Karpas-422 (cell line): ENCODE measurements around the gene SELENOS. TPM values are rescaled to one million over a fixed set of nuclear protein-coding genes. Genes with fewer than 3 reads are reported as not detected.
A peak's percentile ranks its signal among the peaks of the same experiment; 100 is the strongest.

Experiments
- DNase-seq: peaks from one replicate; pipeline ENCODE4 v3.0.0-alpha.2; 2015
- H2AFZ ChIP-seq: fragments of 200-600 bp; sonication (generic); 2 replicates; pipeline ENCODE4 v1.6.1; 2014; ENCODE audit warnings: antibody characterized with exemption, low read length, mixed read lengths
- H3K27ac ChIP-seq: fragments of 200-600 bp; sonication (generic); 2 replicates; pipeline ENCODE4 v1.5.1; 2014; ENCODE audit warnings: mild to moderate bottlenecking, low read length, moderate library complexity
- H3K27me3 ChIP-seq: fragments of 200-600 bp; sonication (generic); 2 replicates; pipeline ENCODE4 v1.6.1; 2014; ENCODE audit warnings: low read length, mixed read lengths
- H3K36me3 ChIP-seq: fragments of 200-600 bp; sonication (generic); 2 replicates; pipeline ENCODE4 v1.6.1; 2014; ENCODE audit warnings: low read length, mixed read lengths; ENCODE audit not compliant: insufficient read depth
- H3K4me1 ChIP-seq: fragments of 200-600 bp; sonication (generic); 2 replicates; pipeline ENCODE4 v1.6.1; 2014; ENCODE audit warnings: mild to moderate bottlenecking, low read length, mixed read lengths
- H3K4me2 ChIP-seq: fragments of 200-600 bp; sonication (generic); 2 replicates; pipeline ENCODE4 v1.6.1; 2014; ENCODE audit warnings: low read length, low read depth, mild to moderate bottlenecking; ENCODE audit not compliant: poor library complexity, severe bottlenecking
- H3K4me3 ChIP-seq: fragments of 200-600 bp; sonication (generic); 2 replicates; pipeline ENCODE4 v1.5.1; 2014; ENCODE audit warnings: mild to moderate bottlenecking, antibody characterized with exemption, low read length, mixed read lengths
- H3K79me2 ChIP-seq: fragments of 200-600 bp; sonication (generic); 2 replicates; pipeline ENCODE4 v1.6.1; 2014; ENCODE audit warnings: mild to moderate bottlenecking, low read length, mixed read lengths
- H3K9ac ChIP-seq: fragments of 200-600 bp; sonication (generic); 2 replicates; pipeline ENCODE4 v1.6.0; 2014; ENCODE audit warnings: low read length
- H3K9me2 ChIP-seq: fragments of 200-600 bp; sonication (generic), shearing (Covaris generic); replicated peaks from 2 replicates; pipeline ENCODE4 v1.6.0; 2014; ENCODE audit warnings: mild to moderate bottlenecking, low read length, moderate library complexity; ENCODE audit not compliant: insufficient read depth
- H3K9me3 ChIP-seq: fragments of 300-700, 200-600 bp; sonication (generic); 2 replicates; pipeline ENCODE4 v1.6.1; 2014; ENCODE audit warnings: low read length, mixed read lengths
- H4K20me1 ChIP-seq: fragments of 200-600 bp; sonication (generic); 2 replicates; pipeline ENCODE4 v1.6.1; 2014; ENCODE audit warnings: mild to moderate bottlenecking, antibody characterized with exemption, low read length, low read depth; ENCODE audit not compliant: insufficient read depth
- total RNA-seq: library from RNA; depleted of rRNA; stranded (reverse); fragments of >200 nt; shearing (Covaris generic); gene quantifications from 2 replicates; pipeline ENCODE4 v1.2.3, GENCODE V29; 2014; ENCODE audit warnings: low replicate concordance

SELENOS gene
- total RNA-seq, 1 experiment from 2014 or later = 14.9 TPM

- no peaks in the 10 kb centered on the region for H3K27me3 ChIP-seq
- H3K4me2 ChIP-seq = no peak overlapping the region
- no peaks in the 10 kb centered on the region for H3K79me2 ChIP-seq
- DNase-seq = no peak
- H3K9me2 ChIP-seq = no peaks in the 10 kb centered on the region
- H3K4me3 ChIP-seq = no peak overlapping the region
- H2AFZ ChIP-seq = no peak overlapping the region
- no peak overlapping the region for H3K27ac ChIP-seq
- no peaks in the 10 kb centered on the region for H3K9me3 ChIP-seq
- H3K9ac ChIP-seq = no peak overlapping the region
- no peaks in the 10 kb centered on the region for H3K4me1 ChIP-seq
- H4K20me1 ChIP-seq = no peaks in the 10 kb centered on the region
- no peaks in the 10 kb centered on the region for H3K36me3 ChIP-seq
These were observed 44.9 kb upstream of the SELENOS start for GRCh38 chr15:101322016-101322695.

- no peaks in the 10 kb centered on the region for H3K9me2 ChIP-seq
- peak overlapping the region; percentile 26 for H3K4me2 ChIP-seq
- H2AFZ ChIP-seq = no peak overlapping the region
- H3K4me3 ChIP-seq = no peak overlapping the region
- no peak overlapping the region for H3K27ac ChIP-seq
- no peaks in the 10 kb centered on the region for H3K79me2 ChIP-seq
- no peaks in the 10 kb centered on the region for H3K36me3 ChIP-seq
- H3K9ac ChIP-seq = no peak overlapping the region
- no peaks in the 10 kb centered on the region for H3K27me3 ChIP-seq
- no peaks in the 10 kb centered on the region for H3K4me1 ChIP-seq
- H3K9me3 ChIP-seq = no peaks in the 10 kb centered on the region
- no peaks in the 10 kb centered on the region for H4K20me1 ChIP-seq
- DNase-seq = peak; percentile 63
These were observed 43.3 kb upstream of the SELENOS start for GRCh38 chr15:101320501-101321052.

GRCh38 chr15:101318839-101319238, 41.6 kb upstream of the SELENOS start:
- H3K79me2 ChIP-seq = no peaks in the 10 kb centered on the region
- no peak overlapping the region for H2AFZ ChIP-seq
- no peaks in the 10 kb centered on the region for H3K9me3 ChIP-seq
- no peak for DNase-seq
- no peak overlapping the region for H3K9ac ChIP-seq
- no peaks in the 10 kb centered on the region for H4K20me1 ChIP-seq
- H3K4me2 ChIP-seq = no peak overlapping the region
- no peaks in the 10 kb centered on the region for H3K27me3 ChIP-seq
- no peak overlapping the region for H3K27ac ChIP-seq
- H3K4me3 ChIP-seq = no peak overlapping the region
- no peaks in the 10 kb centered on the region for H3K36me3 ChIP-seq
- H3K9me2 ChIP-seq = no peaks in the 10 kb centered on the region
- no peaks in the 10 kb centered on the region for H3K4me1 ChIP-seq

- DNase-seq = no peak
- no peaks in the 10 kb centered on the region for H3K27me3 ChIP-seq
These were observed 41.0 kb upstream of the SELENOS start for GRCh38 chr15:101318147-101318819.

GRCh38 chr15:101317336-101317872, 40.1 kb upstream of the SELENOS start:
- Histone ChIP-seq H3K27me3 (no peaks in the 10 kb centered on the region), H2AFZ (no peak overlapping the region), H3K36me3 (no peaks in the 10 kb centered on the region), H3K9ac (no peak overlapping the region), H3K27ac (no peak overlapping the region), H3K9me2 (no peaks in the 10 kb centered on the region), H3K79me2 (no peaks in the 10 kb centered on the region), H3K4me1 (no peaks in the 10 kb centered on the region), H3K9me3 (no peaks in the 10 kb centered on the region), H4K20me1 (no peaks in the 10 kb centered on the region), H3K4me2 (no peak overlapping the region), H3K4me3 (no peak overlapping the region)
- DNase-seq = no peak

More at GRCh38 chr15:101318147-101318819, 41.0 kb upstream of the SELENOS start:
- no peaks in the 10 kb centered on the region for H3K79me2 ChIP-seq
- H3K9me3 ChIP-seq = no peaks in the 10 kb centered on the region
- H3K9me2 ChIP-seq = no peaks in the 10 kb centered on the region
- no peaks in the 10 kb centered on the region for H3K4me1 ChIP-seq
- no peak overlapping the region for H2AFZ ChIP-seq
- no peak overlapping the region for H3K4me3 ChIP-seq
- no peak overlapping the region for H3K9ac ChIP-seq
- no peaks in the 10 kb centered on the region for H4K20me1 ChIP-seq
- H3K4me2 ChIP-seq = no peak overlapping the region
- no peak overlapping the region for H3K27ac ChIP-seq
- H3K36me3 ChIP-seq = no peaks in the 10 kb centered on the region

GRCh38 chr15:101316529-101316928, 39.2 kb upstream of the SELENOS start:
- DNase-seq = no peak

GRCh38 chr15:101315736-101316135, 38.5 kb upstream of the SELENOS start:
- H3K9me2 ChIP-seq = no peaks in the 10 kb centered on the region
- H3K79me2 ChIP-seq = no peaks in the 10 kb centered on the region
- H3K9me3 ChIP-seq = no peaks in the 10 kb centered on the region
- no peak overlapping the region for H2AFZ ChIP-seq
- H3K36me3 ChIP-seq = no peaks in the 10 kb centered on the region
- H3K4me1 ChIP-seq = no peaks in the 10 kb centered on the region
- H3K4me2 ChIP-seq = no peak overlapping the region
- H3K4me3 ChIP-seq = no peak overlapping the region
- no peaks in the 10 kb centered on the region for H4K20me1 ChIP-seq
- no peaks in the 10 kb centered on the region for H3K27me3 ChIP-seq
- H3K27ac ChIP-seq = no peak overlapping the region
- H3K9ac ChIP-seq = no peak overlapping the region
- no peak for DNase-seq

More at GRCh38 chr15:101316529-101316928, 39.2 kb upstream of the SELENOS start:
- Histone ChIP-seq H3K9ac (no peak overlapping the region), H3K27me3 (no peaks in the 10 kb centered on the region), H3K4me3 (no peak overlapping the region), H3K9me3 (no peaks in the 10 kb centered on the region), H3K36me3 (no peaks in the 10 kb centered on the region), H3K9me2 (no peaks in the 10 kb centered on the region), H2AFZ (no peak overlapping the region), H3K27ac (no peak overlapping the region), H3K4me1 (no peaks in the 10 kb centered on the region), H3K4me2 (no peak overlapping the region), H4K20me1 (no peaks in the 10 kb centered on the region), H3K79me2 (no peaks in the 10 kb centered on the region)

GRCh38 chr15:101314336-101315125, 37.2 kb upstream of the SELENOS start:
- Histone ChIP-seq H4K20me1 (no peaks in the 10 kb centered on the region), H3K9ac (no peak overlapping the region), H3K79me2 (no peaks in the 10 kb centered on the region), H3K4me1 (no peaks in the 10 kb centered on the region), H2AFZ (no peak overlapping the region), H3K27me3 (no peaks in the 10 kb centered on the region), H3K36me3 (no peaks in the 10 kb centered on the region), H3K27ac (no peak overlapping the region), H3K4me2 (no peak overlapping the region), H3K9me2 (no peaks in the 10 kb centered on the region), H3K4me3 (no peak overlapping the region), H3K9me3 (no peaks in the 10 kb centered on the region)
- DNase-seq = no peak
